ENCODE data around the gene COL24A1. TPM values are rescaled to one million over a fixed set of nuclear protein-coding genes. Genes with fewer than 3 reads are reported as not detected.

The COL24A1 gene
- total RNA-seq, 6 experiments from 2014 or later, result 1.1 to 2.4 (median 1.3) TPM

DNA sequence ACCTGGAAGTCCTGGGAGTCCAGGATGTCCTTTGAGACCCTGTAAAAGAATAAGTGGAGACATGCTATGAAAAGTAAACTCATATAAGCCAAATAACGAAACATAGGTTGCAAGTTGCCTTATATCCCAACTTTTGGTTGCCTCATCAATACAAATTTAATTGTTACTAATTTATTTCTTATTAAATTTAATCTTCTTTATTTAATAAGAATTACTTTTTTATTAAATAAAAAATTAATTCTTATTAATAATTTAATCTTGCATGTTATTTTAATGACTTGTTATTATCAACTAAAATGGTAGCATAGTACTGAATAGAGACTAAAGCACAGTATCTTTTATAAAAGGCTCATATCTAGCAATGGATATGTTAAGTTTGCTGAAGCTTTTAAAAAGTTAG is 92.9 kb downstream of the COL24A1 start:
- Mint-ChIP-seq H3K36me3 (ENCODE audit: low read depth) (no peaks in the 10 kb centered on the region), H3K27ac (no peak overlapping the region), H3K27me3 (ENCODE audit: insufficient read depth) (no peaks in the 10 kb centered on the region), H3K9me3 (no peaks in the 10 kb centered on the region), H3K4me1 (ENCODE audit: low read depth) (peaks cover 25% of the 10 kb centered on the region), H3K4me3 (no peak overlapping the region)
- TF ChIP-seq, protein P1, sequence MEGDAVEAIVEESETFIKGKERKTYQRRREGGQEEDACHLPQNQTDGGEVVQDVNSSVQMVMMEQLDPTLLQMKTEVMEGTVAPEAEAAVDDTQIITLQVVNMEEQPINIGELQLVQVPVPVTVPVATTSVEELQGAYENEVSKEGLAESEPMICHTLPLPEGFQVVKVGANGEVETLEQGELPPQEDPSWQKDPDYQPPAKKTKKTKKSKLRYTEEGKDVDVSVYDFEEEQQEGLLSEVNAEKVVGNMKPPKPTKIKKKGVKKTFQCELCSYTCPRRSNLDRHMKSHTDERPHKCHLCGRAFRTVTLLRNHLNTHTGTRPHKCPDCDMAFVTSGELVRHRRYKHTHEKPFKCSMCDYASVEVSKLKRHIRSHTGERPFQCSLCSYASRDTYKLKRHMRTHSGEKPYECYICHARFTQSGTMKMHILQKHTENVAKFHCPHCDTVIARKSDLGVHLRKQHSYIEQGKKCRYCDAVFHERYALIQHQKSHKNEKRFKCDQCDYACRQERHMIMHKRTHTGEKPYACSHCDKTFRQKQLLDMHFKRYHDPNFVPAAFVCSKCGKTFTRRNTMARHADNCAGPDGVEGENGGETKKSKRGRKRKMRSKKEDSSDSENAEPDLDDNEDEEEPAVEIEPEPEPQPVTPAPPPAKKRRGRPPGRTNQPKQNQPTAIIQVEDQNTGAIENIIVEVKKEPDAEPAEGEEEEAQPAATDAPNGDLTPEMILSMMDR (IDR thresholded peaks at IDR 0.05), result no peak
- DNase-seq, result no peak

DNA sequence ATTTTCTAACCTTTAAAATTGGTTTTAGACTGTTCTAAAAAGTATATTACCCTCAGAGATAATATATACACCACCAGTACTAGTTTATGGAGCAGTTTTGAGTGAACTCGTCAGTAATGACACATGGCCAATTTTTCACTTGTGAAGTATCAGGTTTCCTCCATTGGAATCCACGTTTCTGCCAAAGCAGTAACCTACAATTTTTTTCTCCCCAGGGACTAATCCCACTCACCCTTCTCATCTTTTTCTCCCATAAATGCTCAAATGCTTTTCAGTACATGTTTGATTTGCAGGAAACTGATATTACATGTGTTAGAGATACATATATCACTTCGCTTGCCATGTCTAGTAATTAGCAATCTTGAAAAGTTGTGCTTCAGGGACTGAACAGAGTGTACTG is 94.1 kb downstream of the COL24A1 start:
- Mint-ChIP-seq H3K9me3 (no peaks in the 10 kb centered on the region), H3K36me3 (ENCODE audit: low read depth) (no peaks in the 10 kb centered on the region), H3K4me3 (no peak overlapping the region), H3K4me1 (ENCODE audit: low read depth) (peaks cover 17% of the 10 kb centered on the region; the same call in 1 of the 2 replicates), H3K27me3 (ENCODE audit: insufficient read depth) (no peaks in the 10 kb centered on the region), H3K27ac (no peak overlapping the region)
- TF ChIP-seq, protein P1 (IDR thresholded peaks at IDR 0.05), result no peak
- DNase-seq, result no peak

DNA sequence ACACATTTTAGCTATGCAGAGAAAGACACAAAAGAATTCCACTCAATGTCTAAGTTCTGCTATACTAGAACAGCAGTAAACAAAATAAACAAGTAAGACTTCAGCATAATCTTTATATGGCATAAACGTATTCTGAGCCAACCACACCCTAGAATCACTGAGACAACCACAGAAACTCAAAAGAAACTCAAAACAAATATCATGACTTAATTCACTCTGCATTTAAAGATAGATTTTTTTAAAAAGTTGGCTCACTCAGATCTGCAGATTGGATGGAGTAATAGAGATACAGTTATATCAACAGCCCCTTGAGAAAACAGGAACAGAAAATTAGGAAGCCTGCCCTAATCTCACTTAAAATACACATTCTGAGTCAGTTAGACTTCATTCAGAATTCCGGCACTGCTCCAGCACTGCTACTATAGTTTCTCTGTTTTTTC is 95.0 kb downstream of the COL24A1 start:
- H3K27ac Mint-ChIP-seq, result no peak overlapping the region
- TF ChIP-seq, protein P1 (IDR thresholded peaks at IDR 0.05), result no peak
- H3K27me3 Mint-ChIP-seq (ENCODE audit: insufficient read depth), result no peaks in the 10 kb centered on the region
- no peak for DNase-seq
- H3K36me3 Mint-ChIP-seq (ENCODE audit: low read depth), result no peaks in the 10 kb centered on the region
- no peak overlapping the region for H3K4me3 Mint-ChIP-seq
- peaks cover 23% of the 10 kb centered on the region; the same call in 1 of the 2 replicates for H3K4me1 Mint-ChIP-seq (ENCODE audit: low read depth)
- H3K9me3 Mint-ChIP-seq, result no peaks in the 10 kb centered on the region

DNA sequence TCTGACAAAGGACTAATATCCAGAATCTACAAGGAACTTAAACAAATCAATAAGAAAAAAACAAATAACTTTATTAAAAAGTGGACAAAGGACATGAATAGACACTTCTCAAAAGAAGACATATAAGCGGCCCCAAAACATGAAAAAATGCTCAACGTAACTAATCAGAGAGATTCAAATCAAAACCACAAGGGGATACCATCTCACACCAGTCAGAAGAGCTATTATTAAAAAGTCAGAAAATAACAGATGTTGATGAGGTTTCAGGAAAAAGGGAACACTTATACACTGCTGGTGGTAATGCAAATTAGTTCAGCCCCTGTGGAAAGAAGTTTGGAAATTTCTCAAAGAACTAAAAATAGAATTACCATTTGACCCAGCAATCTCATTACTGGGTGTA is 102.2 kb downstream of the COL24A1 start:
- Mint-ChIP-seq H3K27ac (no peak overlapping the region), H3K36me3 (ENCODE audit: low read depth) (no peaks in the 10 kb centered on the region), H3K9me3 (no peaks in the 10 kb centered on the region), H3K27me3 (ENCODE audit: insufficient read depth) (no peaks in the 10 kb centered on the region), H3K4me3 (no peak overlapping the region), H3K4me1 (ENCODE audit: low read depth) (peaks cover 8% of the 10 kb centered on the region; the same call in 1 of the 2 replicates)
- no peak for DNase-seq
- TF ChIP-seq, protein P1 (IDR thresholded peaks at IDR 0.05), result no peak

DNA sequence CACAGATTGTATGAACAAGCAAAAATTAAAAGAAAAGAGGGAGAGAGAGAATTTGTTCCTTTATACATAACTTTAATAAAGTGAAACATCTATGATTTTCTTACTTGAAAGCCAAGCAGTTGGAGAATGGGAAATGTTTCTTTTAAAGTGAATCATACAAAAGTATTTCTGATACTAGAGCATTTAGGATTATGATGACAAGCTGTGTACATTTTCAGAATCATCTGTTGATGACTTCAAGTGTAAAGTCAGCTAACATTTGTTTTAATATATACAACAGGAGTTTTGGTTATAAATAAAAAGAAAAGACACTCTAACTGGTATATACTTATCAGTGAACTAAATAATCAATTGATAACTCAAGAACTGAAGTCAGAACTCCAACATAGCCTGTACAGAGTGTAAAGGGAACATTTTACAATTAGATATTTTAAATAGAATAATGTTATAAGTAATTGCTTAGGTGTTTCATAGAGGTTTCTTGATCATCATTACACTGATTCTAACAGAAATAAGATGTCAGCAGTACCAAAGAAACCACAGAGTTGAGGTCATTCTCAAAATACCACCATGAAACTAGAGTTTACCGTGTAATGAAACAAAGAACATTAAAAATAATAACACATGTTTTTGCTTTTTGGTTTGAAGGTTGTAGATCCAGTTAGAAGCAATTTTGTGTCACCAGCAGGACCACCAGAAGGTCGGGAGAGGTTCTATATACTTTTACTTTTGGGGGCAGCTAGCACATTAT is 103.4 kb downstream of the COL24A1 start:
- H3K4me3 Mint-ChIP-seq, result no peak overlapping the region
- DNase-seq, result no peak
- peaks cover 8% of the 10 kb centered on the region; the same call in 1 of the 2 replicates for H3K4me1 Mint-ChIP-seq (ENCODE audit: low read depth)
- TF ChIP-seq, protein P1 (IDR thresholded peaks at IDR 0.05), result no peak
- no peak overlapping the region for H3K27ac Mint-ChIP-seq
- H3K9me3 Mint-ChIP-seq, result no peaks in the 10 kb centered on the region
- H3K36me3 Mint-ChIP-seq (ENCODE audit: low read depth), result no peaks in the 10 kb centered on the region
- no peaks in the 10 kb centered on the region for H3K27me3 Mint-ChIP-seq (ENCODE audit: insufficient read depth)
